GM21515 (cell line): Measurements from ENCODE around the gene ZNF346.
"Not testable (repeated sequence)": the region's sequence is repeated elsewhere in the genome, so short reads cannot be mapped to it uniquely, and the experiment has no call there.

Experiments used
- ATAC-seq: cut with Tn5 transposase; IDR thresholded peaks from one replicate; pipeline ENCODE4 v1.9.1; 2021; ENCODE audit not compliant: unreplicated experiment

Gene ZNF346, protein sequence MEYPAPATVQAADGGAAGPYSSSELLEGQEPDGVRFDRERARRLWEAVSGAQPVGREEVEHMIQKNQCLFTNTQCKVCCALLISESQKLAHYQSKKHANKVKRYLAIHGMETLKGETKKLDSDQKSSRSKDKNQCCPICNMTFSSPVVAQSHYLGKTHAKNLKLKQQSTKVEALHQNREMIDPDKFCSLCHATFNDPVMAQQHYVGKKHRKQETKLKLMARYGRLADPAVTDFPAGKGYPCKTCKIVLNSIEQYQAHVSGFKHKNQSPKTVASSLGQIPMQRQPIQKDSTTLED

GRCh38 chr5:177022386-177023302 is at the start of gene ZNF346:
ZNF346 (plus strand) TSS chr5:177022696; CDS start chr5:177022739, 43 bp downstream.
- peak; percentile 83 for ATAC-seq

DNA sequence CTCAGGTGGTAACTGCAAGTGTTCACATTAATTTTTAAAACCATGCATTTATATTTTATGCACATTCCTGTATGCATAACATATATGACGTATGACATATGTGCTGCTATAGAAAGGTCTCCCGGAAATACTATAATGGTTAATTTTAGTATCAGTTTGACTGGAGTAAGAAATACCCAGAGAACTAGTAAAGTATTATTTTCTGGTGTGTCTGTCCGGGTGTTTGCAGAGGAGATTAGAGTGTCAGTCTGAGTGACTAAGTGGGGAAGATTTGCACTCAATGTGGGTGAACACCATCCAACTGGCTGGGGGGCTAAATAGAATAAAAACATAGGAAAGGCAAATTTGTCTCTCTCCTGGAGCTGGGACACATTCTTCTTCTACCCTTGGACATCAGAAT is 42.8 kb upstream of the ZNF346 start:
- no peak for ATAC-seq

GRCh38 chr5:176980818-176981217 is 41.7 kb upstream of the ZNF346 start:
- ATAC-seq, result no peak

DNA sequence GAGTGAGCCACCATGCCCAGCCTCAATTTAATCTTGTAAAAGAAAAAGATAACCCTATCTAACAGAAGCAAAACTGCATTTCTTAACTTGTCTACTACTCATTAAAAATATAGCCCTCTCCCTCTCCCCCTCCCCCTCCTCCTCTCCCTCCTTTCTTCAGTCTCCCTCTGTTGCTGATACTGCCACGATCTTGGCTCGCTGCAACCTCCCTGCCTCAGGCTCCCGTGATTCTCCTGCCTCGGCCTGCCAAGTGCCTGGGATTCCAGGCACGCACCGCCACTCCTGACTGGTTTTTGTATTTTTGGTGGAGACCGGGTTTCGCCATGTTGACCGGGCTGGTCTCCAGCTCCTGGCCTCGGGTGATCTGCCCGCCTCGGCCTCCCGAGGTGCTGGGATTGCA is 39.4 kb upstream of the ZNF346 start:
- not testable (repeated sequence) for ATAC-seq

DNA sequence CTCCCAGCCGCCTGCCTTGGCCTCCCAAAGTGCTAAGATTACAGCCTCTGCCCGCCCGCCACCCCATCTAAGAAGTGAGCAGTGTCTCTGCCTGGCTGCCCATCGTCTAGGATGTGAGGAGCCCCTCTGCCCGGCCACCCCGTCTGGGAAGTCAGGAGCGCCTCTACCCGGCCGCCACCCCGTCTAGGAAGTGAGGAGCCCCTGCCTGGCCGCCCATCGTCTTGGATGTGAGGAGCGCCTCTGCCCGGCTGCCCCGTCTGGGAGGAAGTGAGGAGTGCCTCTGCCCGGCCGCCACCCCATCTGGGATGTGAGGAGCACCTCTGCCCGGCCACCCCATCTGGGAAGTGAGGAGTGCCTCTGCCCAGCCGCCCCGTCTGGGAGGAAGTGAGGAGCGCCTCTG is 38.9 kb upstream of the ZNF346 start:
- ATAC-seq, result not testable (repeated sequence)

DNA sequence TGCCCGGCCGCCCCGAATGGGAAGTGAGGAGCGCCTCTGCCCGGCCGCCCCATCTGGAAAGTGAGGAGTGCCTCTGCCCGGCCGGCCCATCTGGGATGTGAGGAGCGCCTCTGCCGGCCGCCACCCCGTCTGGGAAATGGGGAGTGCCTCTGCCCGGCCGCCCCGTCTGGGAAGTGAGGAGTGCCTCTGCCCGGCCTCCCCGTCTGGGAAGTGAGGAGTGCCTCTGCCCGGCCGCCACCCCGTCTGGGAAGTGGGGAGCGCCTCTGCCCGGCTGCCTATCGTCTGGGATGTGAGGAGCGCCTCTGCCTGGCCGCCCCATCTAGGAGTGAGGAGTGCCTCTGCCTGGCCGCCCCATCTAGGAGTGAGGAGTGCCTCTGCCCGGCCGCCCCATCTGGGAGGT is 38.3 kb upstream of the ZNF346 start:
- not testable (repeated sequence) for ATAC-seq

DNA sequence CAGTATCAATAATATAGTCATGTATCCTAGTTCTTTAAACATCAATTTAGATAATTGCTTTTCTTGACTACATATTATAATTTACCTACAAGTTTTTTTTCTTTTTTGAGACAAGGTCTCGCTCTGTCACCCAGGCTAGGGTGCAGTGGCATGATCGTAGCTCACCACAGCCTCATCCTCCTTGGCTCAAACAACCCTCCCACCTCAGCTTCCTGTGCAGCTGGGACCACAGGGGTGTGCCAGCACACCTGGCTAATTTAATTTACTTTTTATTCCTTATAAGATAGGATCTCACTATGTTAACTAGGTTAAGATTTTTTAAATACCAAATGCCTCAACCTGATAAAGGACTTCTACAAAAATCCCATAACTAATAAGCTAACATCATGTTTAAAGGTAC is 37.0 kb upstream of the ZNF346 start:
- ATAC-seq, result no peak

DNA sequence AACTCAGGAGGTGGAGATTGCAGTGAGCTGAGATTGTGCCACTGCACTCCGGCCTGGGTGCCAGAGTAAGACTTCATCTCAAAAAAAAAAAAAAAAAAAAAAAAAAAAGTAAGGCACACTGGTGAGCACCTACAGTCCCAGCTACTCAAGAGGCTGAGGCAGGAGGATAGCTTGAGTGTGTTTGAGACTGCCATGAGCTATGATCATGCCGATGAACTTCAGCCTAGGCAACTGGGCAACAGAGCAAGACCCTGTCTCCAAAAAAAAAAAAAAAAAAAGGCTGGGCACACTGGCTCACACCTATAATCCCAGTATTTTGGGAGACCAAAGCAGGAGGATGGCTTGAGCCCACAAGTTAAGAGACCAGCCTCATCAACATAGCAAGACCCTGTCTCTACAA is 36.2 kb upstream of the ZNF346 start:
- no peak for ATAC-seq

- no peak for ATAC-seq
Observed at GRCh38 chr5:176987583-176987982, 34.9 kb upstream of the ZNF346 start.

DNA sequence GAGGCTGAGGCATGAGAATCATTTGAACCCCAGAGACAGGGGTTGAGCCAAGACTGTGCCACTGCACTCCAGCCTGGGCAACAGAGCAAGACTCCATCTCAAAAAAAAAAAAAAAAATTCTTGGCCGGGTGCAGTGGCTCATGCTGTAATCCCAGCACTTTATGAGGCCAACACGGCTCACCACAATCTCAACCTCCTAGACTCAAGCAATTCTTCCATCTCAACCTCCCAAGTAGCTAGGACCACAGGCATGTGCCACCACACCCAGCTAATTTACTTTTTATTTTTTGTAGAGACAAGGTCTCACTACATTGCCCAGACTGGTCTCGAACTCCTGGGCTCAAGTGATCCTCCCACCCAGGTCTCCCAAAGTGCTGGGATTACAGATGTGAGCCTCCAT is 29.4 kb upstream of the ZNF346 start:
- not testable (repeated sequence) for ATAC-seq

- no peak for ATAC-seq
Observed at GRCh38 chr5:176994460-176995121, 27.9 kb upstream of the ZNF346 start.

DNA sequence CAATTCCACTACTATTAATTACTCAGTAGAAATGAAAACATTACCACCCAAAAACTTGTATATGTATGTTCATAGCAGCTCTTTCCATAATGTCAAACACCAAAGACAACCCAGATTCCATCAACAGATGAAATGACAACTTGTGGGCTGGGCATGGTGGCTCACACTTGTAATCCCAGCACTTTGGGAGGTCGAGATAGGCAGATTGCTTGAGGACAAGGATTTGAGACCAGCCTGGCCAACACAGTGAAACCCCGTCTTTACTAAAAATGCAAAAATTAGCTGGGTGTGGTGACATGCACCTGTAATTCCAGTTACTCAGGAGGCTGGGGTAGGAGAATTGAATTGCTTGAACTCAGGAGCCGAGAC is 27.4 kb upstream of the ZNF346 start:
- ATAC-seq, result no peak

GRCh38 chr5:176995896-176996767 is 26.4 kb upstream of the ZNF346 start:
- ATAC-seq, result peak; percentile 45

DNA sequence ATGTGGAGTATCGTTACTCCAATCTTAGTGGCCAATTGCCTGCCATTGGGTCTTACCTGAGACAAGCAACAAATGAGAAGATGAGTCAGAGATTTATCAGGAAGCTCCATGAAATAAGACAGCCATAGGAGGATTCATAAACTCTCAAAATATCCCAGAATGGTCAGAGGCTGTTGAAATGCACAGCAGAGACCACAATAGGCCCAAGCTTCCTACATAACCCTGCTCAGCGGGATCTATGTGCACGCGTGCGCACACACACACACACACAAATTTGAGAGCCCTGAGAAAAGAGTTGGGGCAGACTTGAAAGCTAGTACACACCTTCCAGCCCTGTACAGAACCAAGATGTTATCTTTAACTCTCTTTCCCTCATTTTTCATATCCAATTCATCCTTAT is 25.7 kb upstream of the ZNF346 start:
- ATAC-seq, result no peak

GRCh38 chr5:176998828-176999227 is 23.7 kb upstream of the ZNF346 start:
- no peak for ATAC-seq

DNA sequence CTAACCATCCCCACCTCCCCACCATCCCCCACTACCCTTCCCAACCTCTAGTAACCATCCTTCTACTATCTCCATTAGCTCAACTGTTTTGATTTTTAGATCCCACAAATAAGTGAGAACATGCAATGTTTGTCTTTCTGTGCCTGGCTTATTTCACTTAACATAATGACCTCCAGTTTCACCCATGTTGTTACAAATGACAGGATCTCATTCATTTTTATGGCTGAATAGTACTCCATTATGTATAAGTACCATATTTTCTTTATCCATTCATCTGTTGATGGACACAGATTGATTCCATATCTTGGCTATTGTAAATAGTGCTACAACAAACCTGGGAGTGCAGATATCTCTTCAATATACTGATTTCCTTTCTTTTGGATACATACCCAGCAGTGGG is 23.0 kb upstream of the ZNF346 start:
- ATAC-seq, result not testable (repeated sequence)

DNA sequence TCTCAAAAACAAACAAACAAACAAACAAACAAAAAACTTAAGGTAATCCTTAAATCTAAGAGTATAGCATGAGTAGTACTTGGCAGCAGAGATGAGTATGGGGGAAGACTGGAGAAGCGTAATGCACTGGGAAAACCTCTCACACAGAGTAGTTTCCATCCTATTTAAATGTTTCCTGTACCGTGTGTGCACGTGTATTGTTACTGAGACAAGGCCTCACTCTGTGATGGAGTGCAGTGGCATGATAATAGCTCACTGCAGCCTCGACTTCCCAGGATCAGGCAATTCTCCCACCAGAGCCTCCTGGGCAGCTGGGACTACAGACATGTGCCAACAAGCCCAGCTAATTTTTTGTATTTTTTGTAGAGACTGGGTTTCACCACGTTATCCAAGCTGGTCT is 18.8 kb upstream of the ZNF346 start:
- no peak for ATAC-seq

- no peak for ATAC-seq
Observed at GRCh38 chr5:177004961-177005360, 17.5 kb upstream of the ZNF346 start.

- peak; percentile 47 for ATAC-seq
Observed at GRCh38 chr5:177005619-177006264, 16.8 kb upstream of the ZNF346 start.

DNA sequence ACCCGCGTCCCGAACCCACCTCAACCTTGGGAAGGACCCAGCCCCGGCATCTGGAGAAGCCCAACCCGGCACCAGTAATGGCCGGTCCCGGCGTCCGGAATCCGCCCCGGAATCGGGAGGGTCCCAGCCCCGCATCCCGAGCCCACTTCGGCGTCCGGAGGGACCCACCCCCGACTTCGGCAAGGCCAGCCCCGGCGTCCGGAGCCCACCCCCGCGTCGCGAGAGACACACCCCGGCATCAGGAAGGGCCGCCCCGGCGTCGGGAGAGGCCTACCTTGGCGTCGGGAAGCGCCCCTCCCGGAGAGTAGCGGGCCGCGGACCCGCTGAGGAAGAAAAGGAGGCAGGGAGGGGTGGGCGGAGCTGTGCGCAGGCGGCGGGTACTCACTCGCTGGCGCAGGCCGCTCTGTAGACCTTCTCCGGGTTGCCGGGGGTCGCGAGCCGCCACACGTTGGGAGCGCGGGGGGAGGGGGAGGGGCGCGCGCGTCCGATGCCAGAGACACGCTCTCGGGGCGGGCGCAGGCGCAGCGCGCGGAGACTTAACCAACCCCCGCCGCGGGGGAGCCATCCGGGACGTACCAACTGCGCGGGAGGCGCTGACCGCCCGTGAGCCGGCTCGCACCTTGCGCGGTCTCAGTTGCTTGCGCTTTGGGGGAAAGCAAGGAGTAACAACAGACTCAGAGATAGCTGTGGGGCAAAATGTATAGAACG is 16.1 kb upstream of the ZNF346 start, which contains the start of gene UIMC1:
Gene UIMC1 (minus strand): TSS at position 515 of the 708 bp plus-strand sequence. CDS start 24,164 bp downstream, outside the sequence.
- ATAC-seq, result peak; percentile 85
